ENCODE results near the gene DARS1. TPM values are rescaled to one million over a fixed set of nuclear protein-coding genes. Genes with fewer than 3 reads are reported as not detected.
A peak's percentile ranks its signal among the peaks of the same experiment; 100 is the strongest.

DARS1 gene
- total and polyA plus RNA-seq, 3 donors from 2014 or later = 32.3 to 45.7 (median 39.5) TPM

DNA sequence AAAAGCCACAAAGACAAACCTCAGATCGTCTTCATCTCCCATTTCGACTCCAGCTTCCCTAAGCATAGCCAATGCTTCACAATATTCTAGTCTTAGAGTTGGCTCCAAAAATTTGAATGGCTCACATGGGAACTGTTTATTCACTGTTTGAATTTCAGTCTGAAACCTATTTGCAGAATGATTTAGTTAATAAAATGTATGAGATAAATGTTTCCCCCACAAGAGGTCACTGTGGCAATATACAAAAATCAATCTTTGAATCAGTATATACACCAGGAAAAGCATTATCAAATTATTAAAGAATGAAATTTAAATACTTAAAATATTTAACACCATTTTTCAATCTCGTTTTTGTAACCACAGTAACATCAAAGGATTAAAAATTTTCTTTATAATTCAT, 69.2 kb downstream of the DARS1 start:
- intact Hi-C loops (cut with DNase I; ENCODE audit: low total_unique reads) = loop anchor here (10.0 kb wide), 1 partner anchor 469 kb away; no protein-coding TSS in a partner anchor
- no peak for DNase-seq
- no peaks in the 10 kb centered on the region for H3K9me3 ChIP-seq
- TF ChIP-seq POLR2A (IDR thresholded peaks at IDR 0.05) = no peak
- peak; percentile 9 to 49 (median 26) for TF ChIP-seq CTCF (IDR thresholded peaks at IDR 0.05)
- 50 to 62% methylated on average over 3 of the region's 3 CpGs for WGBS, 2 donors
- H3K4me1 ChIP-seq = no peaks in the 10 kb centered on the region
- no peak overlapping the region for H3K27ac ChIP-seq
- H3K27me3 ChIP-seq = no peaks in the 10 kb centered on the region
- H3K36me3 ChIP-seq (ENCODE audit: low read depth, missing control alignments) = no peaks in the 10 kb centered on the region
- H3K4me3 ChIP-seq = no peak overlapping the region

DNA sequence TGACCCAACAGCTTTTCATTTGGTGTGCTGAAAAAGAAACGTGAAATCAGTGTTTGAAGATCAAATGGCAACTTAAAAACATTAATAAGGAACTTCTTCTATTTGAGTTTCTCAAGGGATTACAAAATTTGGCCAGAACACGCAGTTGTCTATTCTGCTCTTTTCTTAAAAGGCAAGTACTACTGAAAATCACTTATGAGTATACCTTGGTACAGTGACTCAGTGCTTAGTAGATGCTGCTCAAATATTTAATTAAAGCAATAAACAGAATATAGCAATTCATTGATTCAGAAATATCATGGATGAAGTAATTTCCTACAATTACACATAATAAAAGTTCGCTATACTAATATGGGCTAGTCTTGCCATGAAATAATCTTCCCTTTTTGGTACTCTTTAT, 70.9 kb downstream of the DARS1 start:
- Histone ChIP-seq H3K27me3 (no peaks in the 10 kb centered on the region), H3K9me3 (no peaks in the 10 kb centered on the region), H3K27ac (no peak overlapping the region), H3K4me1 (no peaks in the 10 kb centered on the region), H3K4me3 (no peak overlapping the region), H3K36me3 (ENCODE audit: low read depth, missing control alignments) (no peaks in the 10 kb centered on the region)
- DNase-seq = no peak
- 64 to 65% methylated on average over 3 of the region's 3 CpGs for WGBS, 2 donors
- intact Hi-C loops (cut with DNase I; ENCODE audit: low total_unique reads) = loop anchor here (10.0 kb wide), 1 partner anchor 470 kb away; no protein-coding TSS in a partner anchor
- TF ChIP-seq CTCF (IDR thresholded peaks at IDR 0.05) (no peak), POLR2A (IDR thresholded peaks at IDR 0.05) (no peak)

DNA sequence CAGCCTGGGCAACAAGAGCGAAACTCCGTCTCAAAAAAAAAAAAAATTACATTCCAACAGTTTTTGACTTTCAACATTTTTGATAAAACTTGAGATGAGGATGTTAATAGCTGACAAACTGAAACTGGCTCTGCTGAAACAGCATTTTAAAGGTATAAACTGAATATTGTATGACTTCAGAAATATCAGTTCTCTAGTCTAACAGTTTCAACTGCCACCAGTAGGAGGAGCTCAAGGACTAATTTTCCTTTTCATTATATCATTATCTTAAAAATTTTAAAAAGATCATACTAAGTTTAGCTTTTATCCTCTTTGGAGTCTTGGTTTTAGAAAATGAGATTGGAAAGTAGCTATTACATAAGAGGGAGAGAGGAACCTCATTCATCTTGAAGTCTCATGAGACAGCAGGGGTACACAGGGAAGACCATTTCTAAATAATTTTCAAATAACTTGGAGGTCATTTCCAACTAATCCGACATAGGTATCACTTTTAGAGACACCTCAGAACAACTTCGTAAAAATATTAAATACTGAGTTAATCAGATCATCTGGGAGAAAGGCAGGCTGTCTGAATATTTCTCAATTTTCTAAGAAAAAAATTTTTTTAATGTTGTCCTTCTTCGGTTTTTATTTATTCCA, 71.6 kb downstream of the DARS1 start:
- intact Hi-C loops (cut with DNase I; ENCODE audit: low total_unique reads) = loop anchor here (10.0 kb wide), 1 partner anchor 471 kb away; no protein-coding TSS in a partner anchor
- Histone ChIP-seq H3K27ac (no peak overlapping the region), H3K4me3 (no peak overlapping the region), H3K36me3 (ENCODE audit: low read depth, missing control alignments) (no peaks in the 10 kb centered on the region), H3K27me3 (no peaks in the 10 kb centered on the region), H3K9me3 (no peaks in the 10 kb centered on the region), H3K4me1 (no peaks in the 10 kb centered on the region)
- 82 to 83% methylated on average over 5 of the region's 5 CpGs for WGBS, 2 donors
- TF ChIP-seq CTCF (IDR thresholded peaks at IDR 0.05) (peak; percentile 35 to 79 (median 52)), POLR2A (IDR thresholded peaks at IDR 0.05) (no peak)
- DNase-seq = peak; percentile 43

DNA sequence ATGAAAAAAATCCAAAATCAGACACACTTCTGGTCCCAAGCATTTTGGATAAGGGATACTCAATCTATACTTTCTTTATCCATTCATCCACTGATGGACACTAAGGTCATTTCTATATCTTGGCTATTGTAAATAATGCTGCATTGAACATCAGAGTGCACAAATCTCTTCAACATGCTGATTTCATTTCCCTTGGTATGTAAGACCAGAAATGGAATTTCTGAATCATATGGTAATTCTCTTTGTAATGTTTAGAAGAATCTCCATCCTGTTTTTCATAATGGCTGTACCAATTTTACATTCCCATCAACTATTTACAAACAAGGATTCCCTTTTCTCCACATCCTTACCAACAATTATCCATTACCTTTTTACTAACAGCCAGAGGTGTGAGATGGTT, 75.5 kb downstream of the DARS1 start:
- intact Hi-C loops (cut with DNase I; ENCODE audit: low total_unique reads) = loop anchor here (10.0 kb wide), 1 partner anchor 475 kb away; no protein-coding TSS in a partner anchor
- no peaks in the 10 kb centered on the region for H3K4me1 ChIP-seq
- H3K27ac ChIP-seq = no peak overlapping the region
- no peak for DNase-seq
- H3K36me3 ChIP-seq (ENCODE audit: low read depth, missing control alignments) = no peaks in the 10 kb centered on the region
- TF ChIP-seq POLR2A (IDR thresholded peaks at IDR 0.05) = no peak
- no peak for TF ChIP-seq CTCF (IDR thresholded peaks at IDR 0.05)
- no peaks in the 10 kb centered on the region for H3K9me3 ChIP-seq
- no peaks in the 10 kb centered on the region for H3K27me3 ChIP-seq
- H3K4me3 ChIP-seq = no peak overlapping the region

GRCh38 chr2:135905679-135906078, 79.7 kb downstream of the DARS1 start:
- Histone ChIP-seq H3K27me3 (no peaks in the 10 kb centered on the region), H3K9me3 (no peaks in the 10 kb centered on the region), H3K4me1 (peaks cover 4% of the 10 kb centered on the region), H3K27ac (no peak overlapping the region), H3K4me3 (no peak overlapping the region), H3K36me3 (ENCODE audit: low read depth, missing control alignments) (no peaks in the 10 kb centered on the region)
- intact Hi-C loops (cut with DNase I; ENCODE audit: low total_unique reads) = no loop called here
- no peak for DNase-seq
- TF ChIP-seq CTCF (IDR thresholded peaks at IDR 0.05) (no peak), POLR2A (IDR thresholded peaks at IDR 0.05) (no peak)
